NCI-H524 (cell line): ENCODE results near the gene PLXDC2.
"Not testable (repeated sequence)": the region's sequence is repeated elsewhere in the genome, so short reads cannot be mapped to it uniquely, and the experiment has no call there.

Experiments used
- DNase-seq, 2 experiments: peaks; one replicate each; lab custom pipeline; 2025; lab: John Stamatoyannopoulos, UW

PLXDC2 gene

GRCh38 chr10:20114179-20114578 is 297.9 kb downstream of the PLXDC2 start:
- no peak for DNase-seq

DNA sequence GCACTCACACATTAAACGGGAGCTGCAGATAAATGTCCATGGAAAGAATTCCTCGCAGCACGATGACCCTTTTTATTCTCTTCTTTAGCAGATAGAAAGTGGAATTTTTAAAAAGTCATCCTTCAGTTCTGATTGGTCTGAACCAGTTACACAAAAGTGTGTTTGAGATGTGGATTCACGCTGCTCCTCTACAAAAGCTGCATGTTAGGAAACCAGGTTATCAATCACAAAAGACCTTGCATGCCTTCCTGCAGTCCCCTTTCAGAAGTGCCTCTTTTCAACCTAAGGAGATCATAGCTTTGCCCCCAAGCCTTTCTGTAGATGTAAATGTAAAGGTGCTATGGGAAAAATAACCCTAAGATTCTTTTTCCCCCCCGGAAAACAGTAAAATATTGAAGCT is 299.7 kb downstream of the PLXDC2 start:
- no peak for DNase-seq

DNA sequence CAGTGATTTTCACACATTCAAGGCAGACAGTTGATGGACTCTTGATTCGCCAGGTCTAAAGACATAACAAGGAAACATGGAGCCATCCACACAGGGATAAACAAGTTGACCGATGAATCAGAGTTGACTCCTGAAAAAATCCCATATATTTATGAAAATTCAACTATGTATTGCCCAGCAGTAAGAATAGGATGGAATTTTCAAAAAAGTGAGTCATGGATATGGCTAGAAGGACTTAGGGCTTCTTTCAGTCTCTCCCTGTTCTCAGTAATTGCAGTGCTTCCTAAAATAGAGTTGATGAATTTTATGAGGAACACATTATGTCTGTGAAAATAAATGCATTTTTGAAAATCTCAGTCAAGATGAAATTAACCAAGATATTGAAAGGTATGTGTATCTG is 301.2 kb downstream of the PLXDC2 start:
- DNase-seq, result no peak

- no peak for DNase-seq
Observed at GRCh38 chr10:20118119-20118518, 301.9 kb downstream of the PLXDC2 start.

DNA sequence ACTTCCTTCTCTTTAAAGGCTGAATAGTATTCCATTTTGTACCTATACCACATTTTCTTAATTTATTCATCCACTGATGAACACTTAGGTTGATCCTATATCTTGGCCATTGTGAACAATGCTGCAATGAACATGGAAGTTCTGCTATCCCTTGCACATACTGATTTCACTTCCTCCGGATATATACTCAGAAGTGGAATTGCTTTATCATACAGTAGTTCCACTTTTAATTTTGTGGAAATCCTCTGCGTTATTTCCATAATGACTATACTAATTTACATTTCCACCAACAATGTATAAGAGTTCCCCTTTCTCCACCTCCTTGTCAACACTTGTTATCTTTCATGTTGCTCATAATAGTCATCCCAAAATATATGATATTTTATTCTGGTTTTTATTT is 312.6 kb downstream of the PLXDC2 start:
- no peak for DNase-seq

GRCh38 chr10:20132816-20133215 is 316.6 kb downstream of the PLXDC2 start:
- DNase-seq, result no peak

DNA sequence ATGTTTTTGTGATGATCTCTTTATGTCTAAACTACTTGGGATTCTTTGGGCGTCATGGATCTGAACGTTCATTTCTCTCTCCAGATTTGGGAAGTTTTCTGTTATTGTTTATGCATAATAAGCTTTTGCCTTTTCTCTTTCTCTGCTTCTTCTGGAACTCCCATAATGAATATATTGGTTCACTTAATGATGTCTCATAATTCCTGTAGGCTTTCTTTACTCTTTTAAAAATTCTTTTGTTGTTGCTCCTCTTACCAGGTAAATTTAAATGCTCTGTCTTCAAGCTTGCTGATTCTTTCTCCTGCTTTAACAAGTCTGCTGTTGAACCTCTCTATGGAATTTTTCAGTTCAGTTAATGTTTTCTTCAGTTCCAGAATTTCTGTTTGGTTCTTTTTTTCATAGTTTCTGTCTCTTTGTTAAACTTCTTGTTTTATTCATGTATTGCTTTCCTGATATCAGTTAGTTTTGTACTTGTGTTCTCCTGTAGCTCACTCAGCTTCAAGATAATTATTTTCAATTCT is 317.5 kb downstream of the PLXDC2 start:
- no peak for DNase-seq

GRCh38 chr10:20142311-20142710 is 326.1 kb downstream of the PLXDC2 start:
- DNase-seq, result no peak

- DNase-seq, result no peak
Observed at GRCh38 chr10:20144268-20144667, 328.0 kb downstream of the PLXDC2 start.

DNA sequence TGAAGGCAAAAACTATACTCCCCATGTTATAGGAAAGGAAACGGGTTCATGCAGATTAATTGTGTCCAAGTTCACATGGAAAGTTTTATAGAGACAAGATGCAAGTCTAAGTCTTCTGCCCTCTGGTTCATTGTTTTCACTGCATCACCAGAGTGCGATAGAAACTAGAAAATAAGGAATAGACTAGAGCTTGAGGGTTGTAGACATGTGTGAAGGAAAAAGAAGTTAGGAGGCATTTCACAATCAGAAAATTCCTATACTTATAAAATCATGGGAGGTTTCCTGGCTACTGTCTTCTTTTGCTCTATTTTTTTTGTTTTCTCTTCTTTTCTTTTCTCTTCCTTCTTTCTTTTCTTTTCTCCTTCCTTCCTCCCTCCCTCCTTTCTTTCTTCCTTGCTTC is 329.8 kb downstream of the PLXDC2 start:
- DNase-seq, result no peak

DNA sequence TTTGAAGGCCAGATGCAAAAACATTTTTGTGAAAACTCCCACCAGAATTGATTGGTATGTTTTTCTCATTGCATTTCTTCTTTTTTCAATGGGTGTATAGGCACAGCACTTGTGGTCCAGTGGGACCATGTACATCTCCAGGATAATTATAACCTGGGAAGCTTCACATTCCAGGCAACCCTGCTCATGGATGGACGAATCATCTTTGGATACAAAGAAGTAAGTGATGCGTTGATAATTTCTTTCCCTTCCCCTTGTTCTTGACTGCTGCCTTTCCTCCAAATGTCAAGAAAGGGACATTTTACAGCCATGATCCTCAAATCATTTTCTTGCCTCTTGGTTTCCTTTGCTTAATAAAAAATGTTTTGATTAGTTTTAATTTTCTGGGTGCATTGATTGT is 331.5 kb downstream of the PLXDC2 start:
- no peak for DNase-seq

- no peak for DNase-seq
Observed at GRCh38 chr10:20156511-20156910, 340.3 kb downstream of the PLXDC2 start.

DNA sequence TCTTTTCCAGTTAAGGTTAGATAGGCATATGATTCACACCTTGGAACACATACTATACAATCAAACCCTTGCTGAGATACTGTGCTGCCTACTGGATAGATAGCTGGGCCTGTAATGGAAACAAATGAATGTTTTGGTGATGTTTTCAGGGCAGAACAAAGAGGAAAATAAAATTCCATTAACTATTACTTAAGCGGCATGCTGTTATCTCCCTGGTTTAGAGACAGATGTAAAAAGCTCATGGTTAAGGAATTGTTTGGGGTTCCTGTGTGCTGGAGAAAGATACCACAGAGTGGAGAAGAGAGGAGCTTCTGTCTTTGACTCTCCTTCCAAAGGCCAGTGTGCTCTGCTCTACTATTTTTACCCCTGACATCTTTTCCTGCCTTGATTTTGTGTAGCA is 341.1 kb downstream of the PLXDC2 start:
- no peak for DNase-seq

DNA sequence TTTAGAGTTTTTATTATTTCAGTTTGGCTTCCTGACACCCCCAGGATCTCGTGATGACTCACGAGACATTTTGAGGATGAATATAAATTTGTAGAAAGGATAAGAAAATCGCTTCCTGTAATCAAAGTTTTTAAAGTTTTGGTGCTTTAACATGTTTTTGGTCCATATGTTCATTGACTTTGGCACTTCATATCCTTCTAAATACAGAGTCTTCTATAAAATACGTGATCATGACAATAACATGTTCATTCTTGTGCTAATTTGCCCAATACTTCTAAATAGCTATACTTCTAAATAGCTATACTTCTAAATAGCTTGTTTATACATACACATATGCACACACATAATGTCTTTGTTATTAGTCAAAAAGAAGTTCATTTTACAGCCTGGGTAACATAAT is 341.9 kb downstream of the PLXDC2 start:
- no peak for DNase-seq

DNA sequence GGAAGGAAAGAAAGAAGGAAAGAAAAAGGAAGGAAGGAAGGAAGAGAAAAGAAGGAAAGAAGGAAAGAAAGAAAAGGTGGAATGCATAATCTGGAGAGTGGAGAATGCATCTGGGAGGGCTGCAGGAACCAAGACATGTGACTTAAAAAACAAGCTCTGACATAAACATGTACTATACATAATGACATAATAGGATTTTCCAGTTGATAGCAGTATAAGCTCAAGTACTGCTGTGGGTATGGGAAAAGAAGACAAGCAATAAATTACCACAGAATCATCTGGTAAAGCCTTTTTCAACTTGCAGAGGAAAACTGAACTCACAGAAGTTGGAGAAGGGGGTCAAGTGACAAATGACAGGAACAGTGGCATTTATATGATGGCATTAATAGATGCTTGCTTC is 345.9 kb downstream of the PLXDC2 start:
- DNase-seq, result peak in 1 of 2 experiments; percentile 14

DNA sequence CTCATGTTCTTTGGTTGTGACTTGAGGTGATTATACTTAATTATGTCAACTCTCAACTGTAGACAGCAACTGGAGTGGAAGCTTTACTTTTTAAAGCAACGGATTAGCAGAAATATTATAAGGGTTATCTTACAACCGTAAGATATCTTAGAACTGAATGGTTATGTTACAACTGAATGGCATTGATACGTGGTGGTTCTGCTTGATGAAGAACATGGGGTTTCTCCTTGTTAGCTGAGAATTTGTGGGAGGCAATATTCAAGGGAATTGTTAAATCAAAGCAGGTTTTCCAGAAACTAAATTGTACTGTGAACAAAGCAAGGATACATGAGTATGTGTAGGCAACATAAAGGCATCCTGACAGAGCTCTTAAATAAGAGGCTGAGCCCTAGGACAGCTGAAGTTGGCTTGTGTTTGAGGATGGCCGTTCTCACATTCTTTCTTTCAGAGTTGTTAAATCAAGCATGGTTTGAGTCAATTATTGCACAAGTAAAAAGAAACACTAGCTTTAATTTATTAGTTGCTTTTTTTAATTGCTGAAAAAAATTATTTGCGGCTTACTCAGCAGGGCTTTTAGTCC is 350.0 kb downstream of the PLXDC2 start:
- DNase-seq, result peak in 1 of 2 experiments; percentile 4

DNA sequence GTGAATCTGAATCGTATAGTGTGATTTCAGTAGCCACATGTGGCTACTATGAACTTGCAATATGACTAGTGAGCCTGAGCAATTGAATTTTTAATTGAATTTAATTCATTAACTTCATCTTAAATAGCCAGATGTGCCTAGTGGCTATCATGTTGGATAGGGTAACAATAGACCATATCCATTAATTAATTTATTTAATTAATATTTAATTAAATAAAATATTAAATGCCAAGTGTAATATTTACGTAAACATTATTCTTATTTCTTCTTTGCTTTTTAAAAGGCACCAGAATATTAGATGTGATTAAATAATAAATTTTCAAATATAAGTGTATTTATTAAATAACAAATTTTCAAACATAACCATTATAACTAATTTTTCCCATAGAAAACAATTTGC is 354.4 kb downstream of the PLXDC2 start:
- DNase-seq, result no peak

DNA sequence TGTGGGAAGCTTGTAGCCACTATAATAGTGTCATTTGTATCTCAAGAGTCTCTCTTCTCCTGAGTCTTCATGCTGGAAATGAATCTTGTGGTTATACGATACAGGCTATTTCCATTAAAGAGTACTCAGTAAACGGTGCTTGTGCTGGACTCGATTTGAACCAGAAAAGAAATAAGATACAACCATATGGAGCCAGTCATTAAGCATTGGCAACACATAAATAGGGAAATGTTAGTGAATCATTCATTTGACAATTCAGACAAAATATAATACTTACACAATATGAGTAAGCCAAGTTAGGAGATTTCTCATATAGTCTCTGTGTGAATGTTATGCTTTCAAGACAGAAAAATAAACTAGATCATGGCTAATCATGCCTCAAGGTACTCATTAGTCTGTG is 356.8 kb downstream of the PLXDC2 start:
- DNase-seq, result peak in 1 of 2 experiments; percentile 9

DNA sequence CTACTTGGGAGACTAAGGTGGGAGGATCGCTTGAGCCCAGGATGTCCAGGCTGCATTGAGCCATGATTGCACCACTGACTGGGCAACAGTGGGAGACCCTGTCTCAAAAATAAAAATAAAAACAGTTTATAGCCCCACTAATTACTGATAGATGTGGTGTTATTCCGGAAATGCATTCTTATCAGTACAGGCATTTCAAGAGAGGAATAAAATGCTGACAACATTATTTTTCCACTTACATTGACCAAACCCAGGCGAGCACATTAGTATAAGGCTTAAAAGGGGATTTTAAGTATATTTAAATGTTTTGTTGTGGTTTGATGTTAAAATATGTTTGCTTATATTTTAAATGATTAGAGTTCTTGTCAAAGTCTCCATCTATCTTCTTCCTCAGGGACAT is 359.5 kb downstream of the PLXDC2 start:
- DNase-seq, result no peak

DNA sequence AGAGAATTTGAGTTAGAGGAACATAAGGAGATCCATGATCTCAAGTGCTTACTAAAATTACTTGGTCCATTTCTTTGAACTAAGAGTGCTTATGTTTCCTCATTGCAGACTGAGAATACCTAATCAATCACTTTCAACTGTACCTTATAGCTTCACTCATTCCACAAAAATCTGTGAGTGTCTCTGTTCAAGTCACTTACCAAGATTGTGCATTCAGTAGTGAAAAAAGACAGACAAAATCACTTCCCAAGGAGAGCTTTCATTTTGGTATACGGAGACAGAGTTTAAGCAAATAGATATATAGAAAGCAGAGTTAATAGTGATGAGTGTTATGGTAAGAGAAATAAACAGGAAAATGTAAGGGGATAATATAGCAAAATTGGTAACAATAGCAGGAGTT is 364.5 kb downstream of the PLXDC2 start:
- no peak for DNase-seq

- DNase-seq, result no peak
Observed at GRCh38 chr10:20181434-20181833, 365.2 kb downstream of the PLXDC2 start.

DNA sequence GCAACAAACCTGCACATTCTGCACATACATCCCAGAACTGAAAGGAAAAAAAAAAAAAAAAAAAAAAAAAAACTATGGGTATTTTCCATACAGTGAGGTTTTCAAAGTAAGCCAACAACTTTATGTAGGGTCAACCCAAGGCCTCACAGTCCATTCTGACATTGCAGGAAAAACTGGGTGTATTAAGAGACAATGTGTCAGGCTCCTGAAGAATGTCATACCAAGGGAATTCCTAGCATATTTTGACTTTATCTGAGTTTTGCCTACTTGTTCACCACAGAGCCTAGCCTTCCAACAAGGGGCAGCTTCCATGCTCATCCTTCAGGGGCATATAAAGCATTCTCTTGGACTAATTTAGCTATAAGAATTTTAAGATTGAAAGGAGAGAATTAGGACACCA is 368.9 kb downstream of the PLXDC2 start:
- DNase-seq, result no peak

GRCh38 chr10:20191392-20191791 is 375.2 kb downstream of the PLXDC2 start:
- not testable (repeated sequence) for DNase-seq

GRCh38 chr10:20195076-20195475 is 378.8 kb downstream of the PLXDC2 start:
- DNase-seq, result no peak
